ENCODE data around the gene SBF2.

The SBF2 gene

DNA sequence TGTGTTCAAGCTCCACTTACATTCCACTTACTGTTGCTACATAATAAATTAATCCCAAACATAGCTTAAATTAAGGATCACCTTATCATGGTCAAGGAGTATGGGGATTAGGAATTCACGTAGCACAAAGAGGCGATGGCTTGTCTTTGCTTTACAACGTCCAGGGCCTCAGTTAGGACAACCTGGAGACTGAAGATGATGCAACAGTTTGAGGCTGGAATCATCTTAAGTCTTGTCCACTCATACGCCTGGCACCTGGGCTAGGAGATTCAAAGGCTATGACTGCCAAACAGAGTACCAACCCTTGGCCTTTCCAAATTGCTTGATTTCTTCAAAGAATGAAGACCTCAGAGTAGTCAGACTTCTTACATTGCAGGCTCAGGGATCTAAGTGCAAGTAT, 149.1 kb downstream of the SBF2 start:
- H3F3A ChIP-seq (ENCODE audit: insufficient read depth): no peaks in the 10 kb centered on the region
- H3K9ac ChIP-seq (ENCODE audit: low read length): no peak overlapping the region
- H3K36me3 ChIP-seq (ENCODE audit: low read length): no peaks in the 10 kb centered on the region
- no peaks in the 10 kb centered on the region for H3K79me2 ChIP-seq (ENCODE audit: insufficient read depth, low read length)
- H3K4me3 ChIP-seq (ENCODE audit: insufficient read depth, low read length, poor library complexity, severe bottlenecking): no peak overlapping the region
- H3K27ac ChIP-seq (ENCODE audit: low read depth, low read length): no peak overlapping the region
- no peak overlapping the region for H2AFZ ChIP-seq (ENCODE audit: low read depth, low read length, severe bottlenecking)
- H3K9me2 ChIP-seq (replicated peaks; ENCODE audit: insufficient read depth, low read length): no peaks in the 10 kb centered on the region
- H3K9me3 ChIP-seq (ENCODE audit: insufficient read depth, low read length): no peaks in the 10 kb centered on the region
- no peaks in the 10 kb centered on the region for H4K20me1 ChIP-seq (ENCODE audit: low read depth, low read length)
- no peak overlapping the region for H3K4me2 ChIP-seq (ENCODE audit: low read depth, low read length, poor library complexity, severe bottlenecking)
- TF ChIP-seq, protein P1, sequence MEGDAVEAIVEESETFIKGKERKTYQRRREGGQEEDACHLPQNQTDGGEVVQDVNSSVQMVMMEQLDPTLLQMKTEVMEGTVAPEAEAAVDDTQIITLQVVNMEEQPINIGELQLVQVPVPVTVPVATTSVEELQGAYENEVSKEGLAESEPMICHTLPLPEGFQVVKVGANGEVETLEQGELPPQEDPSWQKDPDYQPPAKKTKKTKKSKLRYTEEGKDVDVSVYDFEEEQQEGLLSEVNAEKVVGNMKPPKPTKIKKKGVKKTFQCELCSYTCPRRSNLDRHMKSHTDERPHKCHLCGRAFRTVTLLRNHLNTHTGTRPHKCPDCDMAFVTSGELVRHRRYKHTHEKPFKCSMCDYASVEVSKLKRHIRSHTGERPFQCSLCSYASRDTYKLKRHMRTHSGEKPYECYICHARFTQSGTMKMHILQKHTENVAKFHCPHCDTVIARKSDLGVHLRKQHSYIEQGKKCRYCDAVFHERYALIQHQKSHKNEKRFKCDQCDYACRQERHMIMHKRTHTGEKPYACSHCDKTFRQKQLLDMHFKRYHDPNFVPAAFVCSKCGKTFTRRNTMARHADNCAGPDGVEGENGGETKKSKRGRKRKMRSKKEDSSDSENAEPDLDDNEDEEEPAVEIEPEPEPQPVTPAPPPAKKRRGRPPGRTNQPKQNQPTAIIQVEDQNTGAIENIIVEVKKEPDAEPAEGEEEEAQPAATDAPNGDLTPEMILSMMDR (IDR thresholded peaks at IDR 0.05; ENCODE audit: insufficient read depth, low read length, poor library complexity, severe bottlenecking): no peak
- TF ChIP-seq EZH2phosphoT487 (conservative IDR thresholded peaks at IDR 0.05; ENCODE audit: low read length): no peak
- H3K27me3 ChIP-seq (ENCODE audit: low read length): no peaks in the 10 kb centered on the region

DNA sequence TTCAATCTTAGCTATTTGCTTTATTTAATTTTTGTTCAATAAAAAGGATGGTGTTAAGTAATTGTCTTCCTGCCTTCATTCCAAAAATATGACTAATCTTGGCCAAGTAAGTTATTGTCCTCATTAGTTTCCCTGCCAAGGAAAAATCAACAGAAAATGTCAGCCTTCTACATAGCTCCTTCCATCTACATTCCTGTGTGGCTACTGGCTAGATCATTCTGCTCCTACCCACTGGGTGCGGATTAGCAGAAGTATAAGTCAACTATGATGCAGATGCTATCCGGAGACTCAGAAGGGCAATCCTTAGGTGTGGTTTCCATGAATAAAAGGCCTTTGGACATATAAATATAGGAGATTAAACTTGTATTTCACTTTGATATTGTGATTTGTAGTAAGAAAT, 154.4 kb downstream of the SBF2 start:
- Histone ChIP-seq H4K20me1 (ENCODE audit: low read depth, low read length) (no peaks in the 10 kb centered on the region), H3K27me3 (ENCODE audit: low read length) (no peaks in the 10 kb centered on the region), H3K9ac (ENCODE audit: low read length) (no peak overlapping the region), H3K36me3 (ENCODE audit: low read length) (no peaks in the 10 kb centered on the region), H3K27ac (ENCODE audit: low read depth, low read length) (no peak overlapping the region), H3K79me2 (ENCODE audit: insufficient read depth, low read length) (no peaks in the 10 kb centered on the region), H3K4me3 (ENCODE audit: insufficient read depth, low read length, poor library complexity, severe bottlenecking) (no peak overlapping the region), H2AFZ (ENCODE audit: low read depth, low read length, severe bottlenecking) (no peak overlapping the region), H3F3A (ENCODE audit: insufficient read depth) (no peaks in the 10 kb centered on the region), H3K9me3 (ENCODE audit: insufficient read depth, low read length) (peaks cover 8% of the 10 kb centered on the region; the same call in 1 of the 2 replicates), H3K4me2 (ENCODE audit: low read depth, low read length, poor library complexity, severe bottlenecking) (no peak overlapping the region), H3K9me2 (replicated peaks; ENCODE audit: insufficient read depth, low read length) (no peaks in the 10 kb centered on the region)
- TF ChIP-seq, protein P1 (IDR thresholded peaks at IDR 0.05; ENCODE audit: insufficient read depth, low read length, poor library complexity, severe bottlenecking): no peak
- TF ChIP-seq EZH2phosphoT487 (conservative IDR thresholded peaks at IDR 0.05; ENCODE audit: low read length): no peak

DNA sequence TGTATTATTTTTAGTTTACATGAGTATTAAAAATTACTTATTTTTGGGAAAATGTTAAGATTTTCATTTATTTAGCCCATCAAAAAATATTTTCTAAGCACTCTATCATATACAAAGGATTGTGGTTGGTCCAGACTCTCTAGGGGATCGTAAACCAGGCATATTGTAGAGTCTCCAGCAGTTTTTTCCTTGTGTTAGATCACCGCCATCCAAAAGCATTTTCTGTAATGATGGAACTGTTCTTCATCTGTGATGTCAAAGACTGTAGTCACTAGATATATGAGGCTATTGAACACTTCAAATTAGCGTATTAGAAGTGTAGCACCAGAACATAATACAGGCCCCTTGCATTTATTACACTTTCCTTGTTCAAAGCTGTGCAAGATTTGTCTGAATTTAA, 154.9 kb downstream of the SBF2 start:
- Histone ChIP-seq H3K27ac (ENCODE audit: low read depth, low read length) (no peak overlapping the region), H3K9ac (ENCODE audit: low read length) (no peak overlapping the region), H3K36me3 (ENCODE audit: low read length) (no peaks in the 10 kb centered on the region), H4K20me1 (ENCODE audit: low read depth, low read length) (no peaks in the 10 kb centered on the region), H3K4me3 (ENCODE audit: insufficient read depth, low read length, poor library complexity, severe bottlenecking) (no peak overlapping the region), H2AFZ (ENCODE audit: low read depth, low read length, severe bottlenecking) (no peak overlapping the region), H3K79me2 (ENCODE audit: insufficient read depth, low read length) (no peaks in the 10 kb centered on the region), H3K9me3 (ENCODE audit: insufficient read depth, low read length) (peaks cover 10% of the 10 kb centered on the region; the same call in 1 of the 2 replicates), H3K4me2 (ENCODE audit: low read depth, low read length, poor library complexity, severe bottlenecking) (no peak overlapping the region), H3F3A (ENCODE audit: insufficient read depth) (no peaks in the 10 kb centered on the region), H3K27me3 (ENCODE audit: low read length) (no peaks in the 10 kb centered on the region), H3K9me2 (replicated peaks; ENCODE audit: insufficient read depth, low read length) (no peaks in the 10 kb centered on the region)
- no peak for TF ChIP-seq EZH2phosphoT487 (conservative IDR thresholded peaks at IDR 0.05; ENCODE audit: low read length)
- TF ChIP-seq, protein P1 (IDR thresholded peaks at IDR 0.05; ENCODE audit: insufficient read depth, low read length, poor library complexity, severe bottlenecking): no peak

Measured in SU-DHL-6 (cell line).